ENCODE data around the gene PKDCC. TPM values are rescaled to one million over a fixed set of nuclear protein-coding genes. Genes with fewer than 3 reads are reported as not detected.

The PKDCC gene
- total and polyA plus RNA-seq, 2 of the 13 experiments (the other 11 are each of a cell fraction or from before 2014, with no cell fraction given): 52.6 to 58.8 TPM

GRCh38 chr2:42045848-42046748 is 1.7 kb upstream of the PKDCC start (continued):
- TF ChIP-seq ZNF609 (CRISPR knock-in tag; IDR thresholded peaks at IDR 0.05; ENCODE audit: borderline replicate concordance): 0 out of 2 replicates have a peak, but pooled peaks have one; percentile 27
- no peak for TF ChIP-seq ZNF616 (CRISPR knock-in tag; IDR thresholded peaks at IDR 0.05; ENCODE audit: low read depth)
- TF ChIP-seq ZNF18 (CRISPR knock-in tag; IDR thresholded peaks at IDR 0.05; ENCODE audit: insufficient replicate concordance): no peak
- peak; percentile 81 for TF ChIP-seq FOXO1 (CRISPR knock-in tag; IDR thresholded peaks at IDR 0.05)
- TF ChIP-seq, protein P1, sequence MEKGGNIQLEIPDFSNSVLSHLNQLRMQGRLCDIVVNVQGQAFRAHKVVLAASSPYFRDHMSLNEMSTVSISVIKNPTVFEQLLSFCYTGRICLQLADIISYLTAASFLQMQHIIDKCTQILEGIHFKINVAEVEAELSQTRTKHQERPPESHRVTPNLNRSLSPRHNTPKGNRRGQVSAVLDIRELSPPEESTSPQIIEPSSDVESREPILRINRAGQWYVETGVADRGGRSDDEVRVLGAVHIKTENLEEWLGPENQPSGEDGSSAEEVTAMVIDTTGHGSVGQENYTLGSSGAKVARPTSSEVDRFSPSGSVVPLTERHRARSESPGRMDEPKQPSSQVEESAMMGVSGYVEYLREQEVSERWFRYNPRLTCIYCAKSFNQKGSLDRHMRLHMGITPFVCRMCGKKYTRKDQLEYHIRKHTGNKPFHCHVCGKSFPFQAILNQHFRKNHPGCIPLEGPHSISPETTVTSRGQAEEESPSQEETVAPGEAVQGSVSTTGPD (CRISPR knock-in tag; IDR thresholded peaks at IDR 0.05): peak; percentile 67; the same call in 1 of the 2 replicates
- TF ChIP-seq ESRRA (CRISPR knock-in tag; IDR thresholded peaks at IDR 0.05; ENCODE audit: low read depth): no peak
- TF ChIP-seq NFE2L2 (IDR thresholded peaks at IDR 0.05; ENCODE audit: low read length): no peak
- TF ChIP-seq, protein P2, sequence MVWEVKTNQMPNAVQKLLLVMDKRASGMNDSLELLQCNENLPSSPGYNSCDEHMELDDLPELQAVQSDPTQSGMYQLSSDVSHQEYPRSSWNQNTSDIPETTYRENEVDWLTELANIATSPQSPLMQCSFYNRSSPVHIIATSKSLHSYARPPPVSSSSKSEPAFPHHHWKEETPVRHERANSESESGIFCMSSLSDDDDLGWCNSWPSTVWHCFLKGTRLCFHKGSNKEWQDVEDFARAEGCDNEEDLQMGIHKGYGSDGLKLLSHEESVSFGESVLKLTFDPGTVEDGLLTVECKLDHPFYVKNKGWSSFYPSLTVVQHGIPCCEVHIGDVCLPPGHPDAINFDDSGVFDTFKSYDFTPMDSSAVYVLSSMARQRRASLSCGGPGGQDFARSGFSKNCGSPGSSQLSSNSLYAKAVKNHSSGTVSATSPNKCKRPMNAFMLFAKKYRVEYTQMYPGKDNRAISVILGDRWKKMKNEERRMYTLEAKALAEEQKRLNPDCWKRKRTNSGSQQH (CRISPR knock-in tag; IDR thresholded peaks at IDR 0.05; ENCODE audit: low read depth): 0 out of 2 replicates have a peak, but pooled peaks have one; percentile 72
- peak; percentile 82 for TF ChIP-seq ZNF33B (CRISPR knock-in tag; IDR thresholded peaks at IDR 0.05)
- TF ChIP-seq ZNF556 (CRISPR knock-in tag; IDR thresholded peaks at IDR 0.05; ENCODE audit: borderline replicate concordance): no peak; the same call in 1 of the 2 replicates
- TF ChIP-seq, protein P3, sequence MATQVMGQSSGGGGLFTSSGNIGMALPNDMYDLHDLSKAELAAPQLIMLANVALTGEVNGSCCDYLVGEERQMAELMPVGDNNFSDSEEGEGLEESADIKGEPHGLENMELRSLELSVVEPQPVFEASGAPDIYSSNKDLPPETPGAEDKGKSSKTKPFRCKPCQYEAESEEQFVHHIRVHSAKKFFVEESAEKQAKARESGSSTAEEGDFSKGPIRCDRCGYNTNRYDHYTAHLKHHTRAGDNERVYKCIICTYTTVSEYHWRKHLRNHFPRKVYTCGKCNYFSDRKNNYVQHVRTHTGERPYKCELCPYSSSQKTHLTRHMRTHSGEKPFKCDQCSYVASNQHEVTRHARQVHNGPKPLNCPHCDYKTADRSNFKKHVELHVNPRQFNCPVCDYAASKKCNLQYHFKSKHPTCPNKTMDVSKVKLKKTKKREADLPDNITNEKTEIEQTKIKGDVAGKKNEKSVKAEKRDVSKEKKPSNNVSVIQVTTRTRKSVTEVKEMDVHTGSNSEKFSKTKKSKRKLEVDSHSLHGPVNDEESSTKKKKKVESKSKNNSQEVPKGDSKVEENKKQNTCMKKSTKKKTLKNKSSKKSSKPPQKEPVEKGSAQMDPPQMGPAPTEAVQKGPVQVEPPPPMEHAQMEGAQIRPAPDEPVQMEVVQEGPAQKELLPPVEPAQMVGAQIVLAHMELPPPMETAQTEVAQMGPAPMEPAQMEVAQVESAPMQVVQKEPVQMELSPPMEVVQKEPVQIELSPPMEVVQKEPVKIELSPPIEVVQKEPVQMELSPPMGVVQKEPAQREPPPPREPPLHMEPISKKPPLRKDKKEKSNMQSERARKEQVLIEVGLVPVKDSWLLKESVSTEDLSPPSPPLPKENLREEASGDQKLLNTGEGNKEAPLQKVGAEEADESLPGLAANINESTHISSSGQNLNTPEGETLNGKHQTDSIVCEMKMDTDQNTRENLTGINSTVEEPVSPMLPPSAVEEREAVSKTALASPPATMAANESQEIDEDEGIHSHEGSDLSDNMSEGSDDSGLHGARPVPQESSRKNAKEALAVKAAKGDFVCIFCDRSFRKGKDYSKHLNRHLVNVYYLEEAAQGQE (IDR thresholded peaks at IDR 0.05; ENCODE audit: borderline replicate concordance in 1 of 2, low read depth in 1 of 2, low read length in 2 of 2): no peak
- no peak for TF ChIP-seq ZNF768 (CRISPR knock-in tag; IDR thresholded peaks at IDR 0.05)
- no peak for TF ChIP-seq HDAC6 (IDR thresholded peaks at IDR 0.05; ENCODE audit: low read depth, low read length)
- peak; percentile 23; the same call in 1 of the 2 replicates for TF ChIP-seq ETV5 (CRISPR knock-in tag; IDR thresholded peaks at IDR 0.05; ENCODE audit: borderline replicate concordance)

Data from HepG2 (cell line).